ENCODE results near the gene FICD. TPM values are rescaled to one million over a fixed set of nuclear protein-coding genes. Genes with fewer than 3 reads are reported as not detected.

Gene FICD
- total RNA-seq, 1 experiment from 2014 or later, result 10.1 TPM

GRCh38 chr12:108498136-108498535 is 16.9 kb upstream of the FICD start:
- no peak overlapping the region for H3K4me3 ChIP-seq (ENCODE audit: low read depth in 2 of 2, low read length in 2 of 2)
- ATAC-seq (peak; percentile 42; the same call in 1 of the 2 replicates), DNase-seq (ENCODE audit: low read depth, low spot score) (no peak)
- BruUV-seq (replicated peaks), result no TSS peak
- H3K36me3 ChIP-seq (ENCODE audit: control insufficient read depth, insufficient read depth, low read length), result no peaks in the 10 kb centered on the region
- TF ChIP-seq TCF7L2 (IDR thresholded peaks at IDR 0.05; ENCODE audit: low read depth, low read length), result no peak
- intact Hi-C loops (cut with micrococcal nuclease; ENCODE audit: unreplicated experiment), result no loop called here
- H3K4me1 ChIP-seq (ENCODE audit: control insufficient read depth, insufficient read depth, low read length), result peaks cover 3% of the 10 kb centered on the region; the same call in 1 of the 2 replicates
- no peaks in the 10 kb centered on the region; the same call in 1 of the 2 replicates for H3K27me3 ChIP-seq (ENCODE audit: control insufficient read depth, insufficient read depth, low read length)
- H3K9me3 ChIP-seq (ENCODE audit: control insufficient read depth, insufficient read depth, low read depth, low read length), result peaks cover 4% of the 10 kb centered on the region; the same call in 1 of the 2 replicates
- POLR2A ChIA-PET, result no interaction called here
- CTCF ChIA-PET, result no interaction called here
- in situ Hi-C loops (cut with HindIII; ENCODE audit: low pct_unique_long_range_greater_than_20kb, low sequenced_read_pairs), result no loop called here
- no peak overlapping the region for H3K27ac ChIP-seq (ENCODE audit: low read length)

- ATAC-seq (no peak), DNase-seq (ENCODE audit: low read depth, low spot score) (no peak)
- POLR2A ChIA-PET, result no interaction called here
- no peaks in the 10 kb centered on the region for H3K36me3 ChIP-seq (ENCODE audit: control insufficient read depth, insufficient read depth, low read length)
- CTCF ChIA-PET, result no interaction called here
- no peak overlapping the region for H3K4me3 ChIP-seq (ENCODE audit: low read depth in 2 of 2, low read length in 2 of 2)
- in situ Hi-C loops (cut with HindIII; ENCODE audit: low pct_unique_long_range_greater_than_20kb, low sequenced_read_pairs), result no loop called here
- H3K27me3 ChIP-seq (ENCODE audit: control insufficient read depth, insufficient read depth, low read length), result no peaks in the 10 kb centered on the region; the same call in 1 of the 2 replicates
- BruUV-seq (replicated peaks), result no TSS peak
- TF ChIP-seq POLR2AphosphoS5 (IDR thresholded peaks at IDR 0.05; ENCODE audit: low read depth, low read length), result no peak
- no peak for TF ChIP-seq SIN3A (IDR thresholded peaks at IDR 0.05; ENCODE audit: borderline replicate concordance, insufficient read depth, low read depth, low read length)
- no peak for TF ChIP-seq REST (IDR thresholded peaks at IDR 0.05; ENCODE audit: insufficient read depth in 1 of 2, low read depth in 2 of 2, low read length in 1 of 2)
- no peak for TF ChIP-seq TCF7L2 (IDR thresholded peaks at IDR 0.05; ENCODE audit: low read depth, low read length)
- TF ChIP-seq, protein P1, sequence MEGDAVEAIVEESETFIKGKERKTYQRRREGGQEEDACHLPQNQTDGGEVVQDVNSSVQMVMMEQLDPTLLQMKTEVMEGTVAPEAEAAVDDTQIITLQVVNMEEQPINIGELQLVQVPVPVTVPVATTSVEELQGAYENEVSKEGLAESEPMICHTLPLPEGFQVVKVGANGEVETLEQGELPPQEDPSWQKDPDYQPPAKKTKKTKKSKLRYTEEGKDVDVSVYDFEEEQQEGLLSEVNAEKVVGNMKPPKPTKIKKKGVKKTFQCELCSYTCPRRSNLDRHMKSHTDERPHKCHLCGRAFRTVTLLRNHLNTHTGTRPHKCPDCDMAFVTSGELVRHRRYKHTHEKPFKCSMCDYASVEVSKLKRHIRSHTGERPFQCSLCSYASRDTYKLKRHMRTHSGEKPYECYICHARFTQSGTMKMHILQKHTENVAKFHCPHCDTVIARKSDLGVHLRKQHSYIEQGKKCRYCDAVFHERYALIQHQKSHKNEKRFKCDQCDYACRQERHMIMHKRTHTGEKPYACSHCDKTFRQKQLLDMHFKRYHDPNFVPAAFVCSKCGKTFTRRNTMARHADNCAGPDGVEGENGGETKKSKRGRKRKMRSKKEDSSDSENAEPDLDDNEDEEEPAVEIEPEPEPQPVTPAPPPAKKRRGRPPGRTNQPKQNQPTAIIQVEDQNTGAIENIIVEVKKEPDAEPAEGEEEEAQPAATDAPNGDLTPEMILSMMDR (IDR thresholded peaks at IDR 0.05), result no peak
- H3K27ac ChIP-seq (ENCODE audit: low read length), result no peak overlapping the region
- H3K4me1 ChIP-seq (ENCODE audit: control insufficient read depth, insufficient read depth, low read length), result no peaks in the 10 kb centered on the region
- intact Hi-C loops (cut with micrococcal nuclease; ENCODE audit: unreplicated experiment), result no loop called here
- peaks cover 6% of the 10 kb centered on the region; the same call in 1 of the 2 replicates for H3K9me3 ChIP-seq (ENCODE audit: control insufficient read depth, insufficient read depth, low read depth, low read length)
Observed at GRCh38 chr12:108502922-108503321, 12.2 kb upstream of the FICD start.

GRCh38 chr12:108505129-108505528 is 9.9 kb upstream of the FICD start:
- in situ Hi-C loops (cut with HindIII; ENCODE audit: low pct_unique_long_range_greater_than_20kb, low sequenced_read_pairs) (no loop called here), intact Hi-C loops (cut with micrococcal nuclease; ENCODE audit: unreplicated experiment) (no loop called here)
- ATAC-seq, result no peak
- Histone ChIP-seq H3K9me3 (ENCODE audit: control insufficient read depth, insufficient read depth, low read depth, low read length) (peaks cover 6% of the 10 kb centered on the region; the same call in 1 of the 2 replicates), H3K36me3 (ENCODE audit: control insufficient read depth, insufficient read depth, low read length) (no peaks in the 10 kb centered on the region), H3K27ac (ENCODE audit: low read length) (no peak overlapping the region), H3K27me3 (ENCODE audit: control insufficient read depth, insufficient read depth, low read length) (no peaks in the 10 kb centered on the region), H3K4me3 (ENCODE audit: low read depth in 2 of 2, low read length in 2 of 2) (no peak overlapping the region), H3K4me1 (ENCODE audit: control insufficient read depth, insufficient read depth, low read length) (no peaks in the 10 kb centered on the region)
- no TSS peak for BruUV-seq (replicated peaks)
- TF ChIP-seq SIN3A (IDR thresholded peaks at IDR 0.05; ENCODE audit: borderline replicate concordance, insufficient read depth, low read depth, low read length) (no peak), POLR2AphosphoS5 (IDR thresholded peaks at IDR 0.05; ENCODE audit: low read depth, low read length) (no peak), TCF7L2 (IDR thresholded peaks at IDR 0.05; ENCODE audit: low read depth, low read length) (no peak), REST (IDR thresholded peaks at IDR 0.05; ENCODE audit: insufficient read depth in 1 of 2, low read depth in 2 of 2, low read length in 1 of 2) (no peak)
- TF ChIP-seq, protein P1 (IDR thresholded peaks at IDR 0.05), result no peak
- POLR2A ChIA-PET, result no interaction called here
- DNase-seq (ENCODE audit: low read depth, low spot score), result no peak
- CTCF ChIA-PET, result no interaction called here
